PC-3 (cell line): ENCODE results near the gene TNNI3. TPM values are rescaled to one million over a fixed set of nuclear protein-coding genes. Genes with fewer than 3 reads are reported as not detected.
A peak's percentile ranks its signal among the peaks of the same experiment; 100 is the strongest.

Source experiments
- ATAC-seq: fragments of 200-7000 bp; cut with Tn5 transposase; 2 replicates; pipeline ENCODE4 v1.9.1; 2020; ENCODE audit warnings: mild to moderate bottlenecking, moderate library complexity
- BruUV-seq: library from RNA; stranded (reverse); fragments of 400-500 nt; replicated peaks from 2 replicates; lab custom pipeline; 2021; lab: Mats Ljungman, UMichigan
- CTCF ChIA-PET: fragments of 300-600 bp; sonication (Branson Sonifier 250); formaldehyde crosslinking; loops from one replicate; lab custom pipeline; 2022; ENCODE audit warnings: antibody characterized with exemption; lab: Charles Lee
- POLR2A ChIA-PET: fragments of 300-600 bp; sonication (Branson Sonifier 250); formaldehyde crosslinking; loops from one replicate; lab custom pipeline; 2022; ENCODE audit warnings: antibody characterized with exemption; ENCODE audit not compliant: unreplicated experiment; lab: Charles Lee
- DNase-seq: peaks from one replicate; pipeline ENCODE4 v3.0.0-alpha.2; 2015
- H2AFZ ChIP-seq: fragments of 300-600 bp; sonication (generic); 2 replicates; pipeline ENCODE4 v1.6.0; 2016; ENCODE audit warnings: antibody characterized with exemption, low read length
- H3F3A ChIP-seq: fragments of 300-600 bp; sonication (generic); one replicate; pipeline ENCODE4 v1.6.0; 2017; ENCODE audit warnings: antibody characterized with exemption, low read length, control low read depth, mild to moderate bottlenecking; ENCODE audit not compliant: unreplicated experiment
- H3K27ac ChIP-seq: fragments of 300-600 bp; sonication (generic); 2 replicates; pipeline ENCODE4 v1.5.1; 2016; ENCODE audit warnings: mild to moderate bottlenecking, low read length
- H3K27me3 ChIP-seq: fragments of 300-600 bp; sonication (generic); 2 replicates; pipeline ENCODE4 v1.6.1; 2016; ENCODE audit warnings: low read length, mixed read lengths
- H3K36me3 ChIP-seq: fragments of 300-600 bp; sonication (generic); 2 replicates; pipeline ENCODE4 v1.6.1; 2016; ENCODE audit warnings: low read depth, mixed run types, low read length, mixed read lengths
- H3K4me1 ChIP-seq: fragments of 300-600 bp; sonication (generic); 2 replicates; pipeline ENCODE4 v1.5.1; 2016; ENCODE audit warnings: low read length; ENCODE audit not compliant: insufficient read depth
- H3K4me2 ChIP-seq: fragments of 300-600 bp; sonication (generic); 2 replicates; pipeline ENCODE4 v1.6.0; 2016; ENCODE audit warnings: low read length
- H3K4me3 ChIP-seq: fragments of 300-600 bp; sonication (generic); 2 replicates; pipeline ENCODE4 v1.5.1; 2016; ENCODE audit warnings: mild to moderate bottlenecking, low read length, mixed read lengths
- H3K79me2 ChIP-seq: fragments of 300-600 bp; sonication (generic); 2 replicates; pipeline ENCODE4 v1.6.1; 2017; ENCODE audit warnings: low read length, mixed read lengths
- H3K9ac ChIP-seq: fragments of 300-600 bp; sonication (generic); 2 replicates; pipeline ENCODE4 v1.6.0; 2016; ENCODE audit warnings: mild to moderate bottlenecking, low read length
- H3K9me2 ChIP-seq: fragments of 300-600 bp; sonication (generic); replicated peaks from 2 replicates; pipeline ENCODE4 v1.6.1; 2016; ENCODE audit warnings: mixed run types, low read length, mixed read lengths
- H3K9me3 ChIP-seq: fragments of 300-600 bp; sonication (generic); 2 replicates; pipeline ENCODE4 v1.6.1; 2016; ENCODE audit warnings: low read length, mixed read lengths
- H4K20me1 ChIP-seq: fragments of 300-600 bp; sonication (generic); 2 replicates; pipeline ENCODE4 v1.6.1; 2016; ENCODE audit warnings: low read length, mixed read lengths
- CTCF ChIP-seq: fragments of 300-600 bp; sonication (generic); conservative IDR thresholded peaks from 2 replicates; pipeline ENCODE4 v1.5.1; 2017; ENCODE audit warnings: antibody characterized with exemption, low read depth, mild to moderate bottlenecking, low read length
- EZH2 ChIP-seq: fragments of 300-600 bp; sonication (generic); IDR thresholded peaks from one replicate; pipeline ENCODE4 v1.6.1; 2017; ENCODE audit warnings: antibody characterized with exemption, mild to moderate bottlenecking, low read length; ENCODE audit not compliant: unreplicated experiment
- EZH2phosphoT487 ChIP-seq: fragments of 300-600 bp; sonication (generic); IDR thresholded peaks from 2 replicates; pipeline ENCODE4 v1.6.1; 2018; ENCODE audit warnings: mild to moderate bottlenecking, antibody characterized with exemption, low read length, borderline replicate concordance
- intact Hi-C: fragments of 100-400 bp; cut with micrococcal nuclease; formaldehyde crosslinking; loops from 2 replicates; pipeline ENCODE4 v1.9.0; 2023
- total RNA-seq: library from RNA; depleted of rRNA; stranded (reverse); fragments of >200 nt; gene quantifications from 2 replicates; pipeline ENCODE4 v1.2.3, GENCODE V29; 2014

Gene TNNI3
- total RNA-seq, 1 experiment from 2014 or later: 32.4 TPM

GRCh38 chr19:55171440-55171839 is 13.9 kb upstream of the TNNI3 start:
- CTCF ChIA-PET: no interaction called here
- TF ChIP-seq CTCF: no peak
- no peak for TF ChIP-seq EZH2
- TF ChIP-seq EZH2phosphoT487: no peak
- Histone ChIP-seq H3K4me2 (no peak overlapping the region), H4K20me1 (no peaks in the 10 kb centered on the region), H3K9me2 (no peaks in the 10 kb centered on the region), H3K9ac (no peak overlapping the region), H3K36me3 (no peaks in the 10 kb centered on the region), H3K27me3 (no peaks in the 10 kb centered on the region), H3K9me3 (no peaks in the 10 kb centered on the region), H3K27ac (no peak overlapping the region), H3F3A (no peaks in the 10 kb centered on the region), H3K79me2 (no peaks in the 10 kb centered on the region), H3K4me3 (no peak overlapping the region), H3K4me1 (peaks cover 19% of the 10 kb centered on the region), H2AFZ (no peak overlapping the region)
- DNase-seq (no peak), ATAC-seq (no peak)
- intact Hi-C loops: loop anchor here (5.0 kb wide), 1 partner anchor 41 kb away; no protein-coding TSS in a partner anchor
- no TSS peak for BruUV-seq
- POLR2A ChIA-PET: no interaction called here

- no peaks in the 10 kb centered on the region for H4K20me1 ChIP-seq
- TF ChIP-seq CTCF (no peak), EZH2 (no peak), EZH2phosphoT487 (no peak)
- CTCF ChIA-PET: no interaction called here
- H3K27me3 ChIP-seq: no peaks in the 10 kb centered on the region
- no peaks in the 10 kb centered on the region for H3K36me3 ChIP-seq
- H3K4me3 ChIP-seq: no peak overlapping the region
- no peaks in the 10 kb centered on the region for H3K79me2 ChIP-seq
- H3K9me3 ChIP-seq: no peaks in the 10 kb centered on the region
- H3K9ac ChIP-seq: no peak overlapping the region
- H2AFZ ChIP-seq: no peak overlapping the region
- no peaks in the 10 kb centered on the region for H3F3A ChIP-seq
- BruUV-seq: no TSS peak
- intact Hi-C loops: loop anchor here (5.0 to 10.0 kb wide), 2 partner anchors 88 to 94 kb away; partner anchors contain the start of genes EPS8L1 and PPP6R1
- H3K4me1 ChIP-seq: peaks cover 24% of the 10 kb centered on the region
- H3K27ac ChIP-seq: no peak overlapping the region
- no peaks in the 10 kb centered on the region for H3K9me2 ChIP-seq
- H3K4me2 ChIP-seq: no peak overlapping the region
- DNase-seq: no peak
- no peak for ATAC-seq
- POLR2A ChIA-PET: no interaction called here
These were observed 11.6 kb upstream of the TNNI3 start for GRCh38 chr19:55169136-55169535.

GRCh38 chr19:55166530-55167268 is 9.2 kb upstream of the TNNI3 start, which contains the start of gene DNAAF3:
Gene DNAAF3, minus strand, starts transcription at chr19:55166613. Its CDS starts 200 bp downstream, at chr19:55166413.
- Histone ChIP-seq H3K9me3 (no peaks in the 10 kb centered on the region), H4K20me1 (no peaks in the 10 kb centered on the region), H3K79me2 (no peaks in the 10 kb centered on the region), H3K36me3 (no peaks in the 10 kb centered on the region), H3K9ac (peak within 1 kb of the TSS; percentile 61), H3K4me1 (peaks cover 12% of the 10 kb centered on the region; the same call in 1 of the 2 replicates), H3K27ac (peak within 1 kb of the TSS; percentile 60), H3K4me2 (peak within 1 kb of the TSS; percentile 89), H3K9me2 (no peaks in the 10 kb centered on the region), H3F3A (no peaks in the 10 kb centered on the region), H2AFZ (peak within 1 kb of the TSS; percentile 89), H3K27me3 (no peaks in the 10 kb centered on the region), H3K4me3 (peak within 1 kb of the TSS; percentile 73)
- DNase-seq (peak; percentile 99), ATAC-seq (peak; percentile 96)
- ChIA-PET POLR2A (interaction anchor here (0.6 to 1.0 kb wide), 8 partner anchors 12 to 718 kb away, joined by 3 to 8 read pairs (median 4); partner anchors contain the start of genes HSPBP1, LENG9 and ZNF628), CTCF (interaction anchor here (0.5 to 2.1 kb wide), 6 partner anchors 11 to 432 kb away, joined by 3 to 21 read pairs (median 4); partner anchors contain the start of gene FIZ1)
- BruUV-seq: no TSS peak
- no peak for TF ChIP-seq EZH2
- no peak for TF ChIP-seq CTCF
- no peak for TF ChIP-seq EZH2phosphoT487
- intact Hi-C loops: loop anchor here (1.0 to 10.0 kb wide), 3 partner anchors 23 to 92 kb away; partner anchors contain the start of genes EPS8L1 and PPP6R1
